Measurements from ENCODE around the gene COCH.
A peak's percentile ranks its signal among the peaks of the same experiment; 100 is the strongest.
"Not testable (repeated sequence)": the region's sequence is repeated elsewhere in the genome, so short reads cannot be mapped to it uniquely, and the experiment has no call there.

Gene COCH

GRCh38 chr14:30876692-30877091 is 2.3 kb downstream of the COCH start:
- DNase-seq, result no peak

DNA sequence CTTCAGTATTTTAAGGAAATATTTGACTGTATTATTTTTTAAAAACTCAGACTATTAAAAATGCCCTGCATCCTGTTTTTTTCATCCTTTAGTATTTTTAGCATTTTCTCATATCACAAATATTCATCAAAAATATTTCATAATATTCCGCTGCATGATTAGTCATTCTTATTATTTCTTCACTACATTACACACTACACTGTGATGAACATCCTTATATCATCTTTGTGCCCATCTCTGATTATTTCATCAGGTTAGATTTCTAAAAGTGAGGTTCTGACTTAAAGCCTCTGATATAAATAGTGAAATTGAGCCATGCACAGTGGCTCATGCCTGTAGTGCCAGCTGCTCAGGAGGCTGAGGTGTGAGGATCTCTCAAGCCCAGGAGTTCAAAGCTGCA is 8.1 kb downstream of the COCH start:
- DNase-seq, result no peak

GRCh38 chr14:30883508-30884294 is 9.3 kb downstream of the COCH start:
- no peak for DNase-seq

DNA sequence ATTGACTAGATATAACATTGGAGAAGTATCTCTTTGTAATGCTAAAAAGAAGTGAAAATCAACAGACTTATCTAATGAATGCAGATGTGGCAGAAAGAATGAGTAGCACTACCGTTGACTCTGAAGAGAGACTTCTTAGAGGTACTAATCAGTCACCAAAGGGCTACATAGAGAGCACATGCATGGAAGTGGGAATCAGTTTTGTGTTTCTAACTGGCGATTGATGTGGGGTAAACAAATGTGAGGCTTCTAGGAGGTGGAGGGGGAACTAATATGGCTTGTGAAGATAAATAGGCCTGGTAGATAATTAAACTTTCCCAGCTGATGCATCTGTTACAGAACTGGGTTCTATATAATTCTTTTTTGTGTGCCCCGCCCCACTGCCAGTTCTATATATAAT is 10.5 kb downstream of the COCH start:
- peak; percentile 57 for DNase-seq

- no peak for DNase-seq
Measured at GRCh38 chr14:30885840-30886740, 11.7 kb downstream of the COCH start.

DNA sequence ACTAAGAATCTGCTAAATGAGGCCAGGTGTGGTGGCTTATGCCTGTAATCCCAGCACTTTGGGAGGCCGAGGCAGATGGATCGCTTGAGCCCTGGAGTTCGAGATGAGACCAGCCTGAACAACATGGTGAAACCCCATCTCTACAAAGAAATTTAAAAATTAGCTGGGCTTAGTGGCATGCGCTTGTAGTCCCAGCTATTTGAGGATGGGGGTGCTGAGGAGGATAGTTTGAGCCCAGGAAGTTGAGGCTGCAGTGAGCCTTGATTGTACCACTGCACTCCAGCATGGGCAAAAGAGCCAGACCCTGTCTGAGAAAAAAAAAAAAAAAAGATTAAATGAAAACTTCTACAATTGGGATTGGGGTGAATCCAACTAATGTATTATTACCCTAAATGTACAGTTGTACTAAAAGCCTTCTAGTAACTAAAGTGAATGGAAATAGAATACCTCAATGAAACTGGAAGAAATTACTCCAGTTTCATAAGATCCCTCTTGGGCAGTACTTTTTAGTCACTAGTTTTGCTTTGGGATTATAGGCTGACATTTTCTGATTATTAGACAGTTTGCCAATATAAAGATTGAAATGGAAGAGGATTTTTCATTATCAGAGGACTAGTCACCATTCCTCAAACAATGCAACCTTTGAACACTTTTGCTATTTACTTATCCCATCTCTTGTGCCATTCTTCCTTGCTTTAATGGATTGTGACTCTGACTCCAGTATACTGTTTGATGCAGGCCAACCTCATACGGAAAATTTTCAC is 14.3 kb downstream of the COCH start:
- no peak for DNase-seq

- no peak for DNase-seq
Measured at GRCh38 chr14:30889244-30889594, 14.9 kb downstream of the COCH start.

- DNase-seq, result no peak
Measured at GRCh38 chr14:30893819-30894218, 19.5 kb downstream of the COCH start.

DNA sequence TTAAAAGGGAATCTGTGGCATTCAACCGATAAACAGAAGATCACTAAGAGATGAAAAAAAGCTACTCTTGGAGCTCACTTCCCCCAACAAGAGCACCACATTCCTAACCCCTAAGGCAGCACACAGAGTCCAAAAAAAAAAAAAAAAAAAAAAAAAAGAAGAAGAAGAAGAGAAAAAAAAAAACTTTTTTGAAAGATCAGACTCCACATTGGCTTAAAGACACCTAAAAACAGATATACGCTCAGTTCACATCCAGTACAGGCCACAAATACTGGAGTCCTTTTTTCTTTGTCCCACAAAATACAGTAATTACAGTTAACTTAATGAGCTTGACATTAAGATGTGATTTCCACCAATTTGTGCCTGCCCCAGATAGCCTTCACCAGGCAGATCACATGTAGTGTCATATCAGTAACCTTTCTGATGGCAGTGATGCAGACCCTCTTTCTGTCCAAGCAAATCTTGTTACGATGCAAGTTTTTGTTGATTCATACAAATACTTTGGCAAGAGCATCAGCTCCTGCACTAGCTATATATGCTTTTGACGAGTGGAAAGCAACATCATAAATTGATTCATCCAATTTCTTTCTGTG is 20.7 kb downstream of the COCH start:
- DNase-seq, result no peak

- no peak for DNase-seq
Measured at GRCh38 chr14:30896435-30896834, 22.1 kb downstream of the COCH start.

- DNase-seq, result not testable (repeated sequence)
Measured at GRCh38 chr14:30897121-30897520, 22.8 kb downstream of the COCH start.

- DNase-seq, result no peak
Measured at GRCh38 chr14:30903285-30904124, 29.1 kb downstream of the COCH start.

GRCh38 chr14:30906752-30907658 is 32.6 kb downstream of the COCH start:
- DNase-seq, result peak; percentile 70

DNA sequence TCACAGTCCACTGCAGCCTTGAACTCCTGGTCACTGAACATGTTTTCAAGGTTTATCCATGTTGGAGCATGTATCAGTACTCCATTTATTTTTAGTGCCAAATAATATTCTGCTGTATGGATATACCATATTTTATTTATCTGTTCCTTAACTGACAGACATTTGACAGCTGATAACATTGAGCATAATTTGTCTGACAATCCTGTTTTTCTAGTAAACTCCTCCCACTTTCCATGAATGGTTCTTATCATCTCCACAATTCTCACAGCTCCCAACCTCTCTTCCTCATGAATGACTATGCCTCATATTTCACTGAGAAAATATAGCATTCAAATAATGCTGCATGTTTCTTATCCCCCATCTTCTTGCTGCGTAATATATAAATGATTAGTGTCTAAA is 33.3 kb downstream of the COCH start:
- DNase-seq, result peak; percentile 13

- no peak for DNase-seq
Measured at GRCh38 chr14:30908826-30909225, 34.5 kb downstream of the COCH start.

GRCh38 chr14:30914812-30915211 is 40.5 kb downstream of the COCH start:
- no peak for DNase-seq

GRCh38 chr14:30915596-30915995 is 41.2 kb downstream of the COCH start:
- no peak for DNase-seq

DNA sequence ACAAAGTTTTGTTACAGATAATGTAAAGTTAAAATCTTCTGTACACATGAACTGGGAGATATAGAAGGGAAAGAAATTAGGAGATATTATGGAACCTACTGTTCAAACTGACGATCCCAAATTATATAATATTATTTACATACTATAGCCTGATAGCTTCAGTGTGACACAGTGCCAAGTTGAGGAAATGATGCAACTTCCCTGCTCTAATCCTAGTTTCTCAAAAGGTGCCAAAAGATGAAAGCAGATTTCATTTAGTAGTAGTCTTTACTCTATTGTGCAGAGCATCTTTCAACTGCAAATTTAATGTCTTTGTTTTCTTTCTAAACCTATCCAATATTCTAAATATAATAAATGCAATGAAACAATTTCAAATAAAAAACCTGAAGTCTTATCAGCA is 46.9 kb downstream of the COCH start:
- DNase-seq, result peak; percentile 24

GRCh38 chr14:30921788-30922187 is 47.4 kb downstream of the COCH start:
- no peak for DNase-seq

GRCh38 chr14:30925254-30925653 is 50.9 kb downstream of the COCH start:
- no peak for DNase-seq

GRCh38 chr14:30928462-30928861 is 54.1 kb downstream of the COCH start:
- DNase-seq, result peak; percentile 40

All from hematopoietic multipotent progenitor cell treated with erythropoietin and hydrocortisone succinate and interleukin-3 and kit ligand, for 4 days (in vitro differentiated cells).